Kidney glomerular epithelial cell (primary cell): ENCODE measurements around the gene DEFB132.

Experiments used
- DNase-seq: peaks from one replicate; lab custom pipeline; 2025; lab: John Stamatoyannopoulos, UW

The DEFB132 gene

GRCh38 chr20:266596-267562 lies 9.4 kb downstream of the DEFB132 start:
- peak; percentile 67 for DNase-seq

- DNase-seq, result no peak
These were observed 13.0 kb downstream of the DEFB132 start for GRCh38 chr20:270517-270916.

- DNase-seq, result no peak
These were observed 13.5 kb downstream of the DEFB132 start for GRCh38 chr20:271069-271468.

- DNase-seq, result no peak
These were observed 14.0 kb downstream of the DEFB132 start for GRCh38 chr20:271528-271927.

GRCh38 chr20:272718-273117 lies 15.2 kb downstream of the DEFB132 start:
- no peak for DNase-seq

GRCh38 chr20:273884-274283 lies 16.4 kb downstream of the DEFB132 start:
- no peak for DNase-seq

GRCh38 chr20:275791-276190 lies 18.3 kb downstream of the DEFB132 start:
- DNase-seq, result no peak

- DNase-seq, result no peak
These were observed 19.3 kb downstream of the DEFB132 start for GRCh38 chr20:276620-277495.

- DNase-seq, result no peak
These were observed 19.9 kb downstream of the DEFB132 start for GRCh38 chr20:277496-277781.

- no peak for DNase-seq
These were observed 20.7 kb downstream of the DEFB132 start for GRCh38 chr20:278181-278580.

GRCh38 chr20:278607-279571 lies 21.4 kb downstream of the DEFB132 start:
- DNase-seq, result no peak

- no peak for DNase-seq
These were observed 26.6 kb downstream of the DEFB132 start for GRCh38 chr20:284172-284571.

GRCh38 chr20:286508-286907 lies 29.0 kb downstream of the DEFB132 start:
- DNase-seq, result no peak

GRCh38 chr20:288956-289692 lies 31.6 kb downstream of the DEFB132 start:
- no peak for DNase-seq

- no peak for DNase-seq
These were observed 32.2 kb downstream of the DEFB132 start for GRCh38 chr20:289693-290083.

- peak; percentile 91 for DNase-seq
These were observed 32.7 kb downstream of the DEFB132 start, which contains the start of gene C20orf96 for GRCh38 chr20:290084-290831. Gene C20orf96, minus strand, starts transcription at chr20:290750. Its CDS starts 140 bp downstream, at chr20:290610.

- no peak for DNase-seq
These were observed 37.1 kb downstream of the DEFB132 start for GRCh38 chr20:294602-295001.

GRCh38 chr20:295804-296203 lies 38.3 kb downstream of the DEFB132 start:
- no peak for DNase-seq

GRCh38 chr20:297098-297924 lies 39.8 kb downstream of the DEFB132 start, which contains the start of gene ZCCHC3:
Gene ZCCHC3, plus strand, starts transcription at chr20:297570. Its CDS starts 17 bp downstream, at chr20:297587.
- peak; percentile 61 for DNase-seq
